Muscle of back (tissue), 11 donors: ENCODE measurements around the gene CHST4. TPM values are rescaled to one million over a fixed set of nuclear protein-coding genes. Genes with fewer than 3 reads are reported as not detected.
"Not testable (repeated sequence)": the region's sequence is repeated elsewhere in the genome, so short reads cannot be mapped to it uniquely, and the experiment has no call there.

Source experiments
- DNase-seq, 3 donors: peaks; one replicate each; pipeline versions ENCODE4 v3.0.0 to v3.0.0-alpha.2; 2013
- polyA plus RNA-seq, 10 donors: library from polyadenylated mRNA; unstranded; fragments of 120-200 nt; gene quantifications; one replicate each; pipeline ENCODE4 v1.2.1, GENCODE V29; 2013; ENCODE audit not compliant: insufficient read length in 10 of 10

The CHST4 gene
- polyA plus RNA-seq, 10 donors = 0.08 to 0.09 TPM; not detected in 8

- DNase-seq = no peak
Observed at GRCh38 chr16:71569621-71570020, 43.4 kb downstream of the CHST4 start.

- DNase-seq = no peak
Observed at GRCh38 chr16:71570144-71570543, 43.9 kb downstream of the CHST4 start.

- no peak for DNase-seq
Observed at GRCh38 chr16:71572497-71573116, 46.4 kb downstream of the CHST4 start.

- no peak for DNase-seq
Observed at GRCh38 chr16:71573387-71574094, 47.3 kb downstream of the CHST4 start.

GRCh38 chr16:71574702-71575101 lies 48.5 kb downstream of the CHST4 start:
- DNase-seq = no peak

GRCh38 chr16:71576971-71577370 lies 50.7 kb downstream of the CHST4 start, which contains the start of gene TAT:
Gene TAT, minus strand, starts transcription at chr16:71577092. Its CDS starts 677 bp downstream, at chr16:71576415.
- no peak for DNase-seq

GRCh38 chr16:71582553-71582848 lies 56.3 kb downstream of the CHST4 start:
- DNase-seq = not testable (repeated sequence)

- no peak for DNase-seq
Observed at GRCh38 chr16:71584543-71585317, 58.5 kb downstream of the CHST4 start.

GRCh38 chr16:71585318-71585703 lies 59.1 kb downstream of the CHST4 start:
- no peak for DNase-seq

Other genes with a start within 250 kb of the CHST4 start
- gene CMTR2, start 237.0 kb upstream of the CHST4 start, polyA plus RNA-seq = 10 to 100 TPM; 17.4 to 32.7 (median 23.5) TPM
- 1 to 10 TPM in 6 of 10 donors, under 1 TPM in 4; 0.46 to 3.1 (median 1.1) TPM for gene CALB2, start 167.7 kb upstream of the CHST4 start, polyA plus RNA-seq
- gene TLE7, start 84.4 kb upstream of the CHST4 start, polyA plus RNA-seq = not detected
- gene ZNF23, start 64.2 kb upstream of the CHST4 start, polyA plus RNA-seq = 10 to 100 TPM in 7 of 10 donors, 1 to 10 TPM in 3; 9.1 to 14.0 (median 10.6) TPM
- gene ZNF19, start 37.1 kb upstream of the CHST4 start, polyA plus RNA-seq = 1 to 10 TPM; 1.7 to 3.5 (median 2.5) TPM
- gene TAT, start 50.7 kb downstream of the CHST4 start, polyA plus RNA-seq = under 1 TPM in 1 of 10 donors, not detected in 9; 0.05 TPM
- 1 to 10 TPM in 2 of 10 donors, under 1 TPM in 7, not detected in 1; 0.24 to 1.6 (median 0.40) TPM for gene MARVELD3, start 99.8 kb downstream of the CHST4 start, polyA plus RNA-seq
- 1 to 10 TPM; 4.9 to 7.8 (median 6.3) TPM for gene PHLPP2, start 198.3 kb downstream of the CHST4 start, polyA plus RNA-seq